PC-3 (cell line): ENCODE measurements around the gene CADPS2. TPM values are rescaled to one million over a fixed set of nuclear protein-coding genes. Genes with fewer than 3 reads are reported as not detected.

ENCODE experiments used
- ATAC-seq: fragments of 200-7000 bp; cut with Tn5 transposase; 2 replicates; pipeline ENCODE4 v1.9.1; 2020; ENCODE audit warnings: mild to moderate bottlenecking, moderate library complexity
- BruUV-seq: library from RNA; stranded (reverse); fragments of 400-500 nt; replicated peaks from 2 replicates; lab custom pipeline; 2021; lab: Mats Ljungman, UMichigan
- CTCF ChIA-PET: fragments of 300-600 bp; sonication (Branson Sonifier 250); formaldehyde crosslinking; loops from one replicate; lab custom pipeline; 2022; ENCODE audit warnings: antibody characterized with exemption; lab: Charles Lee
- POLR2A ChIA-PET: fragments of 300-600 bp; sonication (Branson Sonifier 250); formaldehyde crosslinking; loops from one replicate; lab custom pipeline; 2022; ENCODE audit warnings: antibody characterized with exemption; ENCODE audit not compliant: unreplicated experiment; lab: Charles Lee
- DNase-seq: peaks from one replicate; pipeline ENCODE4 v3.0.0-alpha.2; 2015
- H2AFZ ChIP-seq: fragments of 300-600 bp; sonication (generic); 2 replicates; pipeline ENCODE4 v1.6.0; 2016; ENCODE audit warnings: antibody characterized with exemption, low read length
- H3F3A ChIP-seq: fragments of 300-600 bp; sonication (generic); one replicate; pipeline ENCODE4 v1.6.0; 2017; ENCODE audit warnings: antibody characterized with exemption, low read length, control low read depth, mild to moderate bottlenecking; ENCODE audit not compliant: unreplicated experiment
- H3K27ac ChIP-seq: fragments of 300-600 bp; sonication (generic); 2 replicates; pipeline ENCODE4 v1.5.1; 2016; ENCODE audit warnings: mild to moderate bottlenecking, low read length
- H3K27me3 ChIP-seq: fragments of 300-600 bp; sonication (generic); 2 replicates; pipeline ENCODE4 v1.6.1; 2016; ENCODE audit warnings: low read length, mixed read lengths
- H3K36me3 ChIP-seq: fragments of 300-600 bp; sonication (generic); 2 replicates; pipeline ENCODE4 v1.6.1; 2016; ENCODE audit warnings: low read depth, mixed run types, low read length, mixed read lengths
- H3K4me1 ChIP-seq: fragments of 300-600 bp; sonication (generic); 2 replicates; pipeline ENCODE4 v1.5.1; 2016; ENCODE audit warnings: low read length; ENCODE audit not compliant: insufficient read depth
- H3K4me2 ChIP-seq: fragments of 300-600 bp; sonication (generic); 2 replicates; pipeline ENCODE4 v1.6.0; 2016; ENCODE audit warnings: low read length
- H3K4me3 ChIP-seq: fragments of 300-600 bp; sonication (generic); 2 replicates; pipeline ENCODE4 v1.5.1; 2016; ENCODE audit warnings: mild to moderate bottlenecking, low read length, mixed read lengths
- H3K79me2 ChIP-seq: fragments of 300-600 bp; sonication (generic); 2 replicates; pipeline ENCODE4 v1.6.1; 2017; ENCODE audit warnings: low read length, mixed read lengths
- H3K9ac ChIP-seq: fragments of 300-600 bp; sonication (generic); 2 replicates; pipeline ENCODE4 v1.6.0; 2016; ENCODE audit warnings: mild to moderate bottlenecking, low read length
- H3K9me2 ChIP-seq: fragments of 300-600 bp; sonication (generic); replicated peaks from 2 replicates; pipeline ENCODE4 v1.6.1; 2016; ENCODE audit warnings: mixed run types, low read length, mixed read lengths
- H3K9me3 ChIP-seq: fragments of 300-600 bp; sonication (generic); 2 replicates; pipeline ENCODE4 v1.6.1; 2016; ENCODE audit warnings: low read length, mixed read lengths
- H4K20me1 ChIP-seq: fragments of 300-600 bp; sonication (generic); 2 replicates; pipeline ENCODE4 v1.6.1; 2016; ENCODE audit warnings: low read length, mixed read lengths
- CTCF ChIP-seq: fragments of 300-600 bp; sonication (generic); conservative IDR thresholded peaks from 2 replicates; pipeline ENCODE4 v1.5.1; 2017; ENCODE audit warnings: antibody characterized with exemption, low read depth, mild to moderate bottlenecking, low read length
- EZH2 ChIP-seq: fragments of 300-600 bp; sonication (generic); IDR thresholded peaks from one replicate; pipeline ENCODE4 v1.6.1; 2017; ENCODE audit warnings: antibody characterized with exemption, mild to moderate bottlenecking, low read length; ENCODE audit not compliant: unreplicated experiment
- EZH2phosphoT487 ChIP-seq: fragments of 300-600 bp; sonication (generic); IDR thresholded peaks from 2 replicates; pipeline ENCODE4 v1.6.1; 2018; ENCODE audit warnings: mild to moderate bottlenecking, antibody characterized with exemption, low read length, borderline replicate concordance
- intact Hi-C: fragments of 100-400 bp; cut with micrococcal nuclease; formaldehyde crosslinking; loops from 2 replicates; pipeline ENCODE4 v1.9.0; 2023
- total RNA-seq: library from RNA; depleted of rRNA; stranded (reverse); fragments of >200 nt; gene quantifications from 2 replicates; pipeline ENCODE4 v1.2.3, GENCODE V29; 2014

CADPS2 gene
- total RNA-seq, 1 experiment from 2014 or later, result 9.4 TPM

- Histone ChIP-seq H3K4me1 (peaks cover 9% of the 10 kb centered on the region), H3F3A (no peaks in the 10 kb centered on the region), H4K20me1 (no peaks in the 10 kb centered on the region), H3K36me3 (no peaks in the 10 kb centered on the region), H3K4me2 (peak overlapping the region; percentile 72), H3K27me3 (no peaks in the 10 kb centered on the region), H3K9me3 (no peaks in the 10 kb centered on the region), H3K27ac (peak overlapping the region; percentile 42; the same call in 1 of the 2 replicates), H3K9me2 (no peaks in the 10 kb centered on the region), H3K9ac (no peak overlapping the region), H3K79me2 (no peaks in the 10 kb centered on the region), H2AFZ (0 out of 2 replicates have a peak overlapping the region, but pooled peaks have one; percentile 43), H3K4me3 (peak overlapping the region; percentile 55)
- no peak for TF ChIP-seq EZH2phosphoT487
- TF ChIP-seq CTCF, result no peak
- TF ChIP-seq EZH2, result no peak
- DNase-seq (peak; percentile 47), ATAC-seq (peak; percentile 67)
- ChIA-PET CTCF (no interaction called here), POLR2A (no interaction called here)
- BruUV-seq, result no TSS peak
- intact Hi-C loops, result no loop called here
Observed at GRCh38 chr7:122893486-122893885, 7.2 kb upstream of the CADPS2 start.

GRCh38 chr7:122889116-122889515 lies 2.9 kb upstream of the CADPS2 start:
- DNase-seq (no peak), ATAC-seq (no peak)
- no TSS peak for BruUV-seq
- ChIA-PET CTCF (no interaction called here), POLR2A (no interaction called here)
- Histone ChIP-seq H3K36me3 (no peaks in the 10 kb centered on the region), H3K4me1 (peaks cover 13% of the 10 kb centered on the region), H3K79me2 (no peaks in the 10 kb centered on the region), H3K27ac (no peak overlapping the region), H3K4me3 (no peak overlapping the region), H3K9me2 (no peaks in the 10 kb centered on the region), H3K27me3 (peaks cover 14% of the 10 kb centered on the region), H4K20me1 (no peaks in the 10 kb centered on the region), H3K9ac (no peak overlapping the region), H3K9me3 (no peaks in the 10 kb centered on the region), H3K4me2 (no peak overlapping the region), H2AFZ (no peak overlapping the region), H3F3A (no peaks in the 10 kb centered on the region)
- TF ChIP-seq EZH2 (no peak), CTCF (no peak), EZH2phosphoT487 (no peak)
- intact Hi-C loops, result loop anchor here (5.0 to 10.0 kb wide), 3 partner anchors 214 to 478 kb away; no protein-coding TSS in a partner anchor

- Histone ChIP-seq H3K36me3 (no peaks in the 10 kb centered on the region), H3F3A (no peaks in the 10 kb centered on the region), H3K4me1 (peaks cover 16% of the 10 kb centered on the region), H3K27me3 (peaks cover 14% of the 10 kb centered on the region), H3K4me3 (no peak overlapping the region), H2AFZ (no peak overlapping the region), H3K79me2 (no peaks in the 10 kb centered on the region), H3K9me3 (no peaks in the 10 kb centered on the region), H4K20me1 (no peaks in the 10 kb centered on the region), H3K27ac (no peak overlapping the region), H3K4me2 (peak overlapping the region; percentile 97; the same call in 1 of the 2 replicates), H3K9me2 (no peaks in the 10 kb centered on the region), H3K9ac (no peak overlapping the region)
- DNase-seq (no peak), ATAC-seq (no peak)
- intact Hi-C loops, result loop anchor here (5.0 to 10.0 kb wide), 3 partner anchors 213 to 479 kb away; no protein-coding TSS in a partner anchor
- CTCF ChIA-PET, result interaction anchor here (0.7 kb wide), 1 partner anchor 267 kb away, joined by 3 read pairs; no protein-coding TSS in a partner anchor
- no peak for TF ChIP-seq CTCF
- TF ChIP-seq EZH2, result no peak
- no peak for TF ChIP-seq EZH2phosphoT487
- BruUV-seq, result no TSS peak
- POLR2A ChIA-PET, result no interaction called here
Observed at GRCh38 chr7:122887848-122888247, 1.6 kb upstream of the CADPS2 start.
